ENCODE results near the gene TAGAP.
A peak's percentile ranks its signal among the peaks of the same experiment; 100 is the strongest.

The TAGAP gene

DNA sequence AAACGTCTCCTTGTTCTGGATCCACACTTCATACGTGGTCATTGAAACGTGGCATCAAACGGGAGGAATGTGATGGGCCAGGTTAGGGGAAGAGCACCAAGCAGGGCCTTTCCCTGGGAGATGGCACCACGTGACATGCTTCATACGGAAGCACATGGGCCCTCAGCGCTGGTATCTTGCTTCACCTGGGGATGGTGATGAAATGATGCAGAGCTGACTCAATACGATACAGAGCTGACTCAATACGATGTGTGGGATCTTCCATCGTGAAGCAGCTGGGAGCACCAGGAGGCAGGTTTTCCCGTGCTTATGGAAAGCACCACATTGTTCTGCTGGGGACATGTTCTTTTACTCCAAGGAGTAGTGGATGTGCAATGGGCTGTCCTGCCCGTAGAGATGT is 22.5 kb upstream of the TAGAP start:
- Histone ChIP-seq H2AK5ac (ENCODE audit: low read length, severe bottlenecking) (no peak overlapping the region), H3K23ac (ENCODE audit: low read length in 2 of 2) (no peak overlapping the region), H2BK5ac (ENCODE audit: low read depth, low read length, poor library complexity, severe bottlenecking) (no peak overlapping the region), H3K9me3 (ENCODE audit: control insufficient read depth, low read length) (no peaks in the 10 kb centered on the region), H3K4ac (ENCODE audit: low read depth in 1 of 2, low read length in 2 of 2) (no peak overlapping the region), H3K4me2 (ENCODE audit: low read length, poor library complexity, severe bottlenecking) (no peak overlapping the region), H2BK12ac (ENCODE audit: low read length in 2 of 2) (no peak overlapping the region), H2AFZ (ENCODE audit: low read depth, low read length) (no peak overlapping the region), H3K27me3 (ENCODE audit: control insufficient read depth in 1 of 2, insufficient read depth in 1 of 2, low read length in 2 of 2) (peaks cover 36 to 85% of the 10 kb centered on the region in 2 experiments), H3K4me3 (ENCODE audit: insufficient read depth in 1 of 2, low read depth in 1 of 2, low read length in 2 of 2) (no peak overlapping the region), H3K4me1 (ENCODE audit: control insufficient read depth, insufficient read depth, low read depth, low read length) (peaks cover 2% of the 10 kb centered on the region), H2BK15ac (ENCODE audit: low read depth, poor library complexity, severe bottlenecking) (no peak overlapping the region), H4K8ac (ENCODE audit: low read length) (no peak overlapping the region), H3K36me3 (ENCODE audit: control insufficient read depth in 1 of 2, insufficient read depth in 2 of 2, low read depth in 1 of 2, low read length in 2 of 2) (no peaks in the 10 kb centered on the region), H3K79me1 (replicated peaks; ENCODE audit: low read length, poor library complexity, severe bottlenecking) (no peaks in the 10 kb centered on the region), H3K27ac (ENCODE audit: low read length, poor library complexity, severe bottlenecking) (no peak overlapping the region), H2BK120ac (ENCODE audit: low read depth, low read length) (no peak overlapping the region), H3K9ac (ENCODE audit: low read length) (no peak overlapping the region), H3K14ac (ENCODE audit: low read length in 2 of 2) (peak overlapping the region in 1 of 2 experiments; percentile 66), H4K91ac (ENCODE audit: low read length) (no peak overlapping the region), H3K18ac (ENCODE audit: low read depth in 1 of 2, low read length in 2 of 2) (no peak overlapping the region)
- no peak for DNase-seq
- 89% methylated on average over 12 of the region's 12 CpGs for WGBS

- Histone ChIP-seq H3K9me3 (ENCODE audit: control insufficient read depth, low read length) (peaks cover 8% of the 10 kb centered on the region), H2AK5ac (ENCODE audit: low read length, severe bottlenecking) (no peak overlapping the region), H2BK5ac (ENCODE audit: low read depth, low read length, poor library complexity, severe bottlenecking) (no peak overlapping the region)
These were observed 21.7 kb upstream of the TAGAP start for GRCh38 chr6:159066483-159066882.

DNA sequence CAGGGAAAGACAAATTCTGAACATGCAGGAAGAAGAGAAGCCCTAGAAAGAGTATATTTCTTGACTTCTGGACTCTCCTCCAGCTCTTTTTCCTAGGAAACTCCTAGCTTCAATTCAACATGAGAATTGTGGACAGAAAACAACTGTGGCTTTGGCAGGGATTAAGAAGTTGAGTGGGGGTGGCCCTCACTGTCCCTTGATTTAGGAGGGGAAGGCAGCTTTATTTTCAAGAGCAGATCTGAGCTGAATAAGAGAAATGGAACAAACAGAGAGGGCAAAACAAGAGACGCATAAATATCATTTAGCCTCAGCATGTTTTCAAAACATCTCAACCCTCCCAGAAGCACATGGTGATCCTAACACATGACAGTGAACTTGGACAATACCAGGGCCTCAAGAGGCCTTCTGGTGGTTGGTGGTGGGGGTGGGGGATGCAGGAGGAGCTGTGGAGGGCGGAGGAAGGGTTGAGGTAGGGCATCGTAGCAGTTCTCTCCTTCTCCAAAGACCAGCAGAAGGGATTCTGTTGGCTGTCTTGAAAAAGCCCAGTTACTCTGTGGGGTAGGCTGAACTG is 21.1 kb upstream of the TAGAP start:
- DNase-seq = no peak
- Histone ChIP-seq H3K18ac (ENCODE audit: low read depth in 1 of 2, low read length in 2 of 2) (no peak overlapping the region), H3K4me2 (ENCODE audit: low read length, poor library complexity, severe bottlenecking) (no peak overlapping the region), H2BK5ac (ENCODE audit: low read depth, low read length, poor library complexity, severe bottlenecking) (no peak overlapping the region), H3K9ac (ENCODE audit: low read length) (no peak overlapping the region), H3K9me3 (ENCODE audit: control insufficient read depth, low read length) (peaks cover 11% of the 10 kb centered on the region), H3K79me1 (replicated peaks; ENCODE audit: low read length, poor library complexity, severe bottlenecking) (no peaks in the 10 kb centered on the region), H3K4ac (ENCODE audit: low read depth in 1 of 2, low read length in 2 of 2) (no peak overlapping the region), H4K91ac (ENCODE audit: low read length) (no peak overlapping the region), H3K27me3 (ENCODE audit: control insufficient read depth in 1 of 2, insufficient read depth in 1 of 2, low read length in 2 of 2) (peaks cover 40 to 88% of the 10 kb centered on the region in 2 experiments), H2BK15ac (ENCODE audit: low read depth, poor library complexity, severe bottlenecking) (no peak overlapping the region), H2AK5ac (ENCODE audit: low read length, severe bottlenecking) (no peak overlapping the region), H3K27ac (ENCODE audit: low read length, poor library complexity, severe bottlenecking) (no peak overlapping the region), H3K14ac (ENCODE audit: low read length in 2 of 2) (no peak overlapping the region), H2BK120ac (ENCODE audit: low read depth, low read length) (no peak overlapping the region), H3K4me3 (ENCODE audit: insufficient read depth in 1 of 2, low read depth in 1 of 2, low read length in 2 of 2) (no peak overlapping the region), H2BK12ac (ENCODE audit: low read length in 2 of 2) (no peak overlapping the region), H3K4me1 (ENCODE audit: control insufficient read depth, insufficient read depth, low read depth, low read length) (peaks cover 2% of the 10 kb centered on the region), H3K36me3 (ENCODE audit: control insufficient read depth in 1 of 2, insufficient read depth in 2 of 2, low read depth in 1 of 2, low read length in 2 of 2) (no peaks in the 10 kb centered on the region), H3K23ac (ENCODE audit: low read length in 2 of 2) (no peak overlapping the region), H4K8ac (ENCODE audit: low read length) (no peak overlapping the region), H2AFZ (ENCODE audit: low read depth, low read length) (no peak overlapping the region)
- no CpG with 5 or more reads among the region's 3 CpGs for WGBS

More at GRCh38 chr6:159066483-159066882, 21.7 kb upstream of the TAGAP start:
- no peak for DNase-seq
- no peak overlapping the region for H2BK15ac ChIP-seq (ENCODE audit: low read depth, poor library complexity, severe bottlenecking)
- H3K9ac ChIP-seq (ENCODE audit: low read length) = no peak overlapping the region
- H3K4ac ChIP-seq (ENCODE audit: low read depth in 1 of 2, low read length in 2 of 2) = no peak overlapping the region
- no peak overlapping the region for H2BK12ac ChIP-seq (ENCODE audit: low read length in 2 of 2)
- no peak overlapping the region for H4K91ac ChIP-seq (ENCODE audit: low read length)
- peaks cover 2% of the 10 kb centered on the region for H3K4me1 ChIP-seq (ENCODE audit: control insufficient read depth, insufficient read depth, low read depth, low read length)
- H3K14ac ChIP-seq (ENCODE audit: low read length in 2 of 2) = no peak overlapping the region
- whole genome bisulfite sequencing = 61% methylated on average over 3 of the region's 3 CpGs
- H2BK120ac ChIP-seq (ENCODE audit: low read depth, low read length) = no peak overlapping the region
- no peak overlapping the region for H3K23ac ChIP-seq (ENCODE audit: low read length in 2 of 2)
- H3K27me3 ChIP-seq (ENCODE audit: control insufficient read depth in 1 of 2, insufficient read depth in 1 of 2, low read length in 2 of 2) = peaks cover 38 to 85% of the 10 kb centered on the region in 2 experiments
- H2AFZ ChIP-seq (ENCODE audit: low read depth, low read length) = no peak overlapping the region
- H3K4me2 ChIP-seq (ENCODE audit: low read length, poor library complexity, severe bottlenecking) = no peak overlapping the region
- H3K36me3 ChIP-seq (ENCODE audit: control insufficient read depth in 1 of 2, insufficient read depth in 2 of 2, low read depth in 1 of 2, low read length in 2 of 2) = no peaks in the 10 kb centered on the region
- H3K4me3 ChIP-seq (ENCODE audit: insufficient read depth in 1 of 2, low read depth in 1 of 2, low read length in 2 of 2) = no peak overlapping the region
- no peaks in the 10 kb centered on the region for H3K79me1 ChIP-seq (replicated peaks; ENCODE audit: low read length, poor library complexity, severe bottlenecking)
- H3K18ac ChIP-seq (ENCODE audit: low read depth in 1 of 2, low read length in 2 of 2) = no peak overlapping the region
- H3K27ac ChIP-seq (ENCODE audit: low read length, poor library complexity, severe bottlenecking) = no peak overlapping the region
- no peak overlapping the region for H4K8ac ChIP-seq (ENCODE audit: low read length)

DNA sequence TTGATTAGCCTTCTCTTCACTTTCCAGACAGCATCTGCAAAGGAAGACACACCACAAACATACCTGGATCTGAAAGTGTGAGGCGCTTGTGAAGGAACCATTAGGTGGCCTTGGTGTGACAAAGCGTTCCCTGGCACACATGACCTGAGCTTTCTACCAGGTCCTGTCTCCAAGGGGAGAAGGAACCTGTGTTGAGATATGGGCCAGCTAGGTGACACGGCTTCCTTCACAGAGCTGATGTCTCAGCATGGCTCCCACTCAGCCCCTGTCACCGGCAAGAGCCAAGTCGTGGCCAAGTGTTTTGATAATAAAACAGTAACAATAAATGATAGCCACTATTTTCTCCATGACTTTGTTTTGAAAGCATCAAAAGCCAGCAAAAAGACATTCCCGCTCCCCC is 20.3 kb upstream of the TAGAP start:
- Histone ChIP-seq H2BK5ac (ENCODE audit: low read depth, low read length, poor library complexity, severe bottlenecking) (no peak overlapping the region), H3K4me1 (ENCODE audit: control insufficient read depth, insufficient read depth, low read depth, low read length) (peaks cover 2% of the 10 kb centered on the region), H3K14ac (ENCODE audit: low read length in 2 of 2) (no peak overlapping the region), H2BK120ac (ENCODE audit: low read depth, low read length) (no peak overlapping the region), H2AK5ac (ENCODE audit: low read length, severe bottlenecking) (no peak overlapping the region), H3K18ac (ENCODE audit: low read depth in 1 of 2, low read length in 2 of 2) (no peak overlapping the region), H2AFZ (ENCODE audit: low read depth, low read length) (no peak overlapping the region), H4K91ac (ENCODE audit: low read length) (no peak overlapping the region), H2BK12ac (ENCODE audit: low read length in 2 of 2) (no peak overlapping the region), H3K27ac (ENCODE audit: low read length, poor library complexity, severe bottlenecking) (no peak overlapping the region), H3K4me3 (ENCODE audit: insufficient read depth in 1 of 2, low read depth in 1 of 2, low read length in 2 of 2) (no peak overlapping the region), H3K23ac (ENCODE audit: low read length in 2 of 2) (no peak overlapping the region), H3K9ac (ENCODE audit: low read length) (no peak overlapping the region), H4K8ac (ENCODE audit: low read length) (no peak overlapping the region), H2BK15ac (ENCODE audit: low read depth, poor library complexity, severe bottlenecking) (peak overlapping the region; percentile 55), H3K36me3 (ENCODE audit: control insufficient read depth in 1 of 2, insufficient read depth in 2 of 2, low read depth in 1 of 2, low read length in 2 of 2) (no peaks in the 10 kb centered on the region), H3K27me3 (ENCODE audit: control insufficient read depth in 1 of 2, insufficient read depth in 1 of 2, low read length in 2 of 2) (peaks cover 40 to 94% of the 10 kb centered on the region in 2 experiments), H3K79me1 (replicated peaks; ENCODE audit: low read length, poor library complexity, severe bottlenecking) (no peaks in the 10 kb centered on the region), H3K9me3 (ENCODE audit: control insufficient read depth, low read length) (peaks cover 11% of the 10 kb centered on the region), H3K4me2 (ENCODE audit: low read length, poor library complexity, severe bottlenecking) (no peak overlapping the region), H3K4ac (ENCODE audit: low read depth in 1 of 2, low read length in 2 of 2) (no peak overlapping the region)
- no peak for DNase-seq
- WGBS = 94% methylated on average over 3 of the region's 6 CpGs

Data from mesenchymal stem cell (in vitro differentiated cells and primary cell).